ENCODE results near the gene PTK6.
A peak's percentile ranks its signal among the peaks of the same experiment; 100 is the strongest.

Gene PTK6

GRCh38 chr20:63557481-63557891, 20.3 kb upstream of the PTK6 start:
- no peak for DNase-seq (ENCODE audit: low spot score)

DNA sequence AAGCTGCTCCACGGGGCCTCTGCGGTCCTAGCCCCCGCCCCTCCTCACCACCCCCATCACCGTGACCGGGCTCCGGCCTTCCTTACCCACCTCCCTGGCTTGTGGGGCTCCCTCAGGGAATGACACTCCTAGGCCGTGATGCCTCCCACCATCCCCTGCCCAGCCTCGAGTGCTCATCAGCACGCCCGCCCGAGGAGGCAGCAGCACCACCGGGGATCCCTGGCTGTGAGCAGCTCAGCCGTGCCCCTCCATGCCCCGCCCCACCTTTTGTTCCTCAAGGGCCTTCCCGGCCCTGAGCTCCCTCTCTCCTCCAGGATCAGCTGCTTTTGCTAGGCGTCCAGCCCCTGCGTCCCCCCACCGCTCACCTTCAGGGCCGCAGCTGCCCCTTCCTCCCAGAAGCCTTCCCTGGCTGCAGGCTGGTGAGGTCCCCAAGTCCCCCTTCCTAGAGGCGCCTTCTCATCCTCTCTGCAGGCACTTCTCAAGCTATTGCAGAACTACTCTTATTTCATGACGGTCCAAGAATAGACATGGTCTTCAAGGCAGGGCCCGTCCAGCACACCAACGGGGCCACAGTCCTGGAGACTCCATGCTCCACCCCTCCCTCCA, 19.8 kb upstream of the PTK6 start:
- no peak for DNase-seq (ENCODE audit: low spot score)

DNA sequence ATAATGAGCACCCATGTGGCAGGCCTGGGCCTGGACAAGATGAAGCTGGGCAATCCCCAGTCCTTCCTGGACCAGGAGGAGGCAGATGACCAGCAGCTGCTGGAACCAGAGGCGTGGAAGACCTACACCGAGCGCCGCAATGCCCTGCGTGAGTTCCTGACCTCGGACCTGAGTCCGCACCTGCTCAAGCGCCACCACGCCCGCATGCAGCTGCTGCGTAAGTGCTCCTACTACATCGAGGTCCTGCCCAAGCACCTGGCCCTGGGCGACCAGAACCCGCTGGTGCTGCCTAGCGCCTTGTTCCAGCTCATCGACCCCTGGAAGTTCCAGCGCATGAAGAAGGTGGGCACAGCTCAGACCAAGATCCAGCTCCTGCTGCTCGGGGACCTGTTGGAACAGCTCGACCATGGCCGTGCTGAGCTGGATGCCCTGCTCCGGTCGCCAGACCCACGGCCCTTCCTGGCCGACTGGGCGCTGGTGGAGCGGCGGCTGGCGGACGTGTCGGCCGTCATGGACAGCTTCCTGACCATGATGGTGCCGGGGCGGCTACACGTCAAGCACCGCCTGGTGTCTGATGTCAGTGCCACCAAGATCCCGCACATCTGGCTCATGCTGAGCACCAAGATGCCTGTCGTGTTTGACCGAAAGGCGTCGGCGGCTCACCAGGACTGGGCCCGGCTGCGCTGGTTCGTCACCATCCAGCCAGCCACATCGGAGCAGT, 18.6 kb upstream of the PTK6 start:
- DNase-seq (ENCODE audit: low spot score) = no peak

DNA sequence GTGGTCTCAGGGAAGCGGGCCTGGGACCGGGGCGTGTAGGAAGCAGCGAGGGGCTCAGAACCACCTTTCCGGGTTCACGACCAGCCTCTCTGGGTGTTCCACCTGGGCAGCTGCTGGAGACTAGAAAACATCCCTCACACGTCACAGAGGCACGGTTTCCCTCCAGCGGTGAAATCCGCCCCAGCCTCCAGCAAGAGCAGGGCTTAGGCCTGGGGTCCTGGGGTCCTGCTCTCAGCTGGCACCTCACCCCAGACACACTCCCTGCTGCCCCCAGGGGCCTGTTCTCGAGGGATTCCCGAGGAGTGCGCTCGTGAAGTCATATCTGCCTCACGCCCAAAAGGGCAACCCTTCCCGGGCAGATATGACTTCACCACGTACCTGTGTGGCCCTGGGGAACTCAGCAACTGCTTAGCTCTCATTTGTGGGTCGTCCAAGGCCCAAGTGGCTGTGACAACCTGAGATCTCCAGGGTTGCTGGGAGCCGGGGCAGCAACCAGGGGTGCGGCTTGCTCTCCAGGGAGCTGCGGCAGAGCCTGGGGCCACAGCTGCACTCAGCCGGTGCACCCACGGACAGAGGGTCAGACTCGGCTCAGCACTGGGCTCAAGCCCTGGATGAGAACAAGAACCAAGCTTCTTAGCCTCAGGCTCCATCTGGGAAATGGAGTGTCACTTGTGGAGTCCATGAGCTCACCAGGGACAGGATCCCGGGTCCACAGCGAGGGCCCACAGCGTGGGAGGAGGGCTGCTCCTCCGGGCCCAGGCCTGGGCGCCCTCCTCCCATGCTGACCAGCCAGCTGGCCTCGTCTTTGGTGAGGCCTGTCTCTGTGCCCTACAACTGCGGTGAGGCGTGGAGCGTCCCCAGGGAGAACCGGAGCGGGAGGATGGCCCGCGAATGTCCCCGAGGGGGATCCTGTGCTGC, 17.4 kb upstream of the PTK6 start:
- DNase-seq (ENCODE audit: low spot score) = no peak

DNA sequence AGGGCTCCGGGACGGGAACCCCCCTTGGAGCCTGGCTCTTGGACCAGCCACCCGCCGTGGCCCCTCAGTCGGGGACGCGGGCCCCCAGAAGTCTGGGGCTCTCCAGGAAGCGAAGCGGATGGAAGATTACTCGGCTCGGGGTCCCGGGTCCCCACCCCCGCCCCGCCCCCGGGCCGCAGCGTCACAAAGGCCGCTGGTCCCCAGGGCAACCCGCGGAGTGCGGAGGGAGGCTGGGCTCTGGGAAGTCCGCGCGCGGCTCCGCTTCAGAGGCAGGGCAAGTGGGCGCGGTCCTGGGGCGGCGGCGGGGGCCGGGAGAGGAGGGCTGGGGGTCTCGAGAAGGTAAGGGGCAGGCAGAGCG, 16.7 kb upstream of the PTK6 start, which contains the start of gene FNDC11:
Gene FNDC11, plus strand, starts transcription at position 227 of the 358 bp plus-strand sequence. CDS start 1,505 bp downstream, outside the sequence.
- no peak for DNase-seq (ENCODE audit: low spot score)

GRCh38 chr20:63553251-63553932, 16.2 kb upstream of the PTK6 start:
- DNase-seq (ENCODE audit: low spot score) = peak; percentile 80

GRCh38 chr20:63552481-63553249, 15.5 kb upstream of the PTK6 start:
- DNase-seq (ENCODE audit: low spot score) = peak; percentile 58

GRCh38 chr20:63551068-63551467, 13.9 kb upstream of the PTK6 start:
- DNase-seq (ENCODE audit: low spot score) = no peak

GRCh38 chr20:63549679-63550282, 12.6 kb upstream of the PTK6 start:
- no peak for DNase-seq (ENCODE audit: low spot score)

DNA sequence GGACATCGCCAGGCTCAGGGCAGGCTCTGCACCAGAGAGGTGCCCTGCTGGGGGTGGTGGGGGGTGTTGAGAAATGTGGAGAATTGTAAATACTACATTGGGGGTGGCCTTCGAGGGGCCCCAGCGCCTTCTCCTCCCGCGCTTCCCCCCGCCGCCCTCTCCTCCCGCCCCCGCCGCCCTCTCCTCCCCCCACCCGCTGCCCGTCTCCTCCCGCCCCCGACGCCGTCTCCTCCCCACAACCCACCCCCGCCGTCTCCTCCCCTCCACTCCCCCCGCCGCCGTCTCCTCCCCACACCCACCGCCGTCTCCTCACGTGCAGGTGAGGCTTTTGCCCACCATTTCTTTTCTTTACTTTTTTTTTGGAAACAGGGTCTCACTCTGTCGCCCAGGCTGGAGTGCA, 11.8 kb upstream of the PTK6 start:
- DNase-seq (ENCODE audit: low spot score) = no peak

DNA sequence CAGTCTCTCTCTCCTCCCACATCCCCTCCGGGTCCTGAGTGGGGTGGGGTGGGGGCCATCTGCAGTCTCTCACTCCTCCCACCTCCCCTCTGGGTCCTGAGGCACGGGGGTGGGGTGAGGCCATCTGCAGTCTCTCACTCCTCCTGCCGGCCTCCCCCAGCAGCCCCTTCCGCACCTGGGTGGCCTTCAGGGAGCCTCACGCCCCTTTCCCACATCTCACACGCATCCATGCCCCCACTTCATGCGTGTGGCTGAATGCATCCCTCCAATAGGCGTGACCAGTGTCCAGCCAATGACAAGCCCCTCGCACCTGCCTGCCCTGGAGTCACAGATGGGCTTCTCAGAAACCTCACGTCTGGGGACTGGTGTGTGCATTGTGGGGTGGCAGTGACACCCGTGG, 11.4 kb upstream of the PTK6 start:
- DNase-seq (ENCODE audit: low spot score) = no peak

GRCh38 chr20:63547725-63548480, 10.7 kb upstream of the PTK6 start, which contains the start of gene SRMS:
Gene SRMS (minus strand): TSS chr20:63547749. CDS start chr20:63547463, 286 bp downstream.
- DNase-seq (ENCODE audit: low spot score) = no peak

DNA sequence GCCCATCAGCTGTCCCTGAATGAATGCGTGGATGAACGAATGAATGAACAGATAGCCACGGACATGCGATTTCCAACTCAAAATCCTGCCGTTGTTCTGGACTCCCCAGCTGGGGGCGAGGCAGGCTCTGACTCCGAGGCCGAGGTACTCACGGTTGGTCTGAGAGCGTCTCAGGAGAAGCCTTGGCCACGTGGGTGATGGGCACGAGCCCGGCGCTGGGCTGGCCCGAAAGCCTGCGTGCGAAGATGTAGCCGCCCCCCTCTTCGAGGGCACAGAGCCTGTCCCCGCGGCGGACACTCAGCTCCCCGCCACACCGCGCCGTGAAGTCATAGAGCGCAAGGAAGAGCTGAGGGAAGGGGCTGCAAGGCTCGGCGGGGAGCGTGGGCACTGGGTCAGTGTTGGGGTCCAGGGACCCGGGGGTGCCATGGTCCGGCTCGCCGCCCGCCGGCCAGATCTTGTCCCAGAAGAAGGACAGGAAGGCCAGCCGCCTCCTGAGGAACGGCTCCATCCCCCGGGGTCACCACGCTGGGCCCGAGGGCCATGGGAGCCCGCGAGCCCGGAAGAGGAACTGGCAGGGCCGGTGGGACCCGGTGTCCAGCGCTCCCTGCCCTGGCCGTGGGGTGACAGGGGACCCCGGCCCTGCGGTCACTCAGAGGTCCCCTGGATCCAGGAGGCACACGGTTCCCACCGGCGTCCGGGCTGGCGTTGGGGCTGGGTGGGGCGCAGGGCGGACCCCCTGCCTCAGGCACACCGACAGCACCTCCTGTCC, 10.0 kb upstream of the PTK6 start:
- DNase-seq (ENCODE audit: low spot score) = no peak

DNA sequence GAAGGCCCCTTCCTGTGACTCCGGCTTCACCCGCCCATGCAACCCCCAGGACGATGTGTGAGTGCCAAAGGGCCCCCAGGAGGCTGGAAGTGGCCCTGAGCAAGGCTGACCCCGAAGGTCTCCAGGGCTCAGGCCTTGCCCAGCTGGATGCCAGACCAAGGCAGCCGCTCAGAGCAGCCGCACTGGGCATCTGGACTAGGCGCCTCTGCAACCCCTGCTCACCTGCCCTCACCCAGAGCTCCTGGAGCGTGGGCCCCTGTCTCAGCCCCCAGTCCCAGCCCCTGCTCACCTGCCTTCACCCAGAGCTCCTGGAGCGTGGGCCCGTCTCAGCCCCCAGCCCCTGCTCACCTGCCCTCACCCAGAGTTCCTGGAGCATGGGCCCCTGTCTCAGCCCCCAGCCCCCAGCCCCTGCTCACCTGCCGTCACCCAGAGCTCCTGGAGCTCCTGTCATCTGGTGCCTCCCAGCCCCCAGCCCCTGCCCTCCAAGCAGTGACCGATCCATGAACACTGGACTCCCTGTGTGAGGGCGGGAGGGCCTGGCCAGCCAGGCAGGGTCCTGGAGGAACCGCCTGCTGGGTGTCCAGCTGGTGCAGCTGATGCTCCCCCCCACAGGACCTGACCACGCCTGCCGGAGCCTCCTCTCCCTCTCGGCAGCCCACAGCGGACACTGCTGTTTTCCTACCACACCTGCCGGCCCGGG, 9.2 kb upstream of the PTK6 start:
- no peak for DNase-seq (ENCODE audit: low spot score)

GRCh38 chr20:63545814-63546213, 8.6 kb upstream of the PTK6 start:
- no peak for DNase-seq (ENCODE audit: low spot score)

- peak; percentile 86 for DNase-seq (ENCODE audit: low spot score)
Measured at GRCh38 chr20:63544958-63545516, 7.9 kb upstream of the PTK6 start.

DNA sequence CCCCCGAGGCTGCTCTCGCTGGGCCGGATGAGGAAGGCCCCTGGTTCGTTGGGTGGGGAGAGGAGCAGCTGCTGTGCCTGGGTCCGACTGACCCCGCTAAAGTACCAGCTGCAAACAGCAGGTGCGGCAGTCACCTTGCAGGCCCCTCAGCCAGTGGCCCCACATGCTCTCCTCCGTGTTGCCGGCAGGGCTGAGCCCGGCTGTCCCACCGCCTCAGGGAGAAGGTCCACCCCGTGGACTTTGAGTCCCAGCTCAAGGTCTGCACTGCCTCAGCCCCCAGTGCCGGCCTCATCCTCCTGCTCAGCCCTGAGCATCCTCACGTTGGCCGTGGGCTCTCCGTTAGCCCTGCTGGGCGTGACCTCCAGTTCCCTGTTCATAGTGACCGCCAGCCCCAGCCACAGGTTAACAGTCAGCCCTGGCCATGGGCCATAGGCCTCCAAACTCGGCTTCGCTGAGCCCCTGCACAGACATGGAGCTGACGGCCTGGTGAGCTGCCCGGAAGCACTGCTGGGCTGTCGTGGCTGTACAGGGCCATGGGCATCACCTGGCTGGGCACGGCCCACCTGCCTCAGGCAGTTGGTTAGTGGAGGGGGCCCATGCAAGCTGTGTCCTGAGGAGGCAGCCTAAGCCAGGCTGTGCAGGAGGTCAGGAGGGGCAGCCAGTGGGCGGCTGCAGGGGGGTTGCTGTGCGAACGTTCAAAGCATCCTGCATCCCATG, 7.2 kb upstream of the PTK6 start:
- DNase-seq (ENCODE audit: low spot score) = no peak

- DNase-seq (ENCODE audit: low spot score) = no peak
Measured at GRCh38 chr20:63543733-63544132, 6.6 kb upstream of the PTK6 start.

Data from kidney tubule cell (primary cell).